A673 (cell line): Measurements from ENCODE around the gene SNX13. TPM values are rescaled to one million over a fixed set of nuclear protein-coding genes. Genes with fewer than 3 reads are reported as not detected.

ENCODE experiments used
- BruUV-seq: library from RNA; stranded (reverse); fragments of 400-500 nt; replicated peaks from 2 replicates; lab custom pipeline; 2021; lab: Mats Ljungman, UMichigan
- CTCF ChIA-PET: fragments of 300-600 bp; sonication (Branson Sonifier 250); formaldehyde crosslinking; loops from one replicate; lab custom pipeline; 2022; ENCODE audit warnings: antibody characterized with exemption; lab: Charles Lee
- POLR2A ChIA-PET: fragments of 300-600 bp; sonication (Branson Sonifier 250); formaldehyde crosslinking; loops from one replicate; lab custom pipeline; 2022; ENCODE audit warnings: antibody characterized with exemption; ENCODE audit not compliant: low non-redundant PET; lab: Charles Lee
- DNase-seq: peaks from one replicate; pipeline ENCODE4 v3.0.0-alpha.2; 2015; ENCODE audit warnings: low spot score
- H3K27ac ChIP-seq: fragments of 200-600 bp; sonication (generic); 2 replicates; pipeline ENCODE4 v1.5.1; 2016; ENCODE audit warnings: mixed run types, low read depth, mild to moderate bottlenecking, mixed read lengths, antibody characterized with exemption, low read length; ENCODE audit not compliant: poor library complexity, severe bottlenecking
- H3K27me3 ChIP-seq: fragments of 200-600 bp; sonication (generic); replicated peaks from 2 replicates; pipeline ENCODE4 v1.6.1; 2017; ENCODE audit warnings: mixed run types, low read depth, mild to moderate bottlenecking, mixed read lengths, antibody characterized with exemption, low read length; ENCODE audit not compliant: insufficient read depth, poor library complexity
- H3K36me3 ChIP-seq: fragments of 200-600 bp; sonication (generic); 2 replicates; pipeline ENCODE4 v1.6.1; 2016; ENCODE audit warnings: mixed run types, mild to moderate bottlenecking, mixed read lengths, antibody characterized with exemption, low read length; ENCODE audit not compliant: insufficient read depth, poor library complexity, severe bottlenecking
- H3K4me1 ChIP-seq: fragments of 200-600 bp; sonication (generic); 2 replicates; pipeline ENCODE4 v1.6.1; 2017; ENCODE audit warnings: mixed run types, mild to moderate bottlenecking, mixed read lengths, antibody characterized with exemption, low read length; ENCODE audit not compliant: insufficient read depth, poor library complexity, severe bottlenecking
- H3K4me3 ChIP-seq: fragments of 200-600 bp; sonication (generic); 2 replicates; pipeline ENCODE4 v1.5.1; 2016; ENCODE audit warnings: low read depth, mixed run types, mild to moderate bottlenecking, mixed read lengths, low read length; ENCODE audit not compliant: poor library complexity, severe bottlenecking
- H3K9me3 ChIP-seq: fragments of 200-600 bp; sonication (generic); 2 replicates; pipeline ENCODE4 v1.6.1; 2016; ENCODE audit warnings: mixed run types, low read depth, mild to moderate bottlenecking, mixed read lengths, antibody characterized with exemption, low read length; ENCODE audit not compliant: poor library complexity, severe bottlenecking
- EZH2 ChIP-seq: fragments of 200-600 bp; sonication (generic); IDR thresholded peaks from 2 replicates; pipeline ENCODE4 v1.6.1; 2017; ENCODE audit warnings: borderline replicate concordance, low read depth, mild to moderate bottlenecking, mixed read lengths, antibody characterized with exemption, low read length; ENCODE audit not compliant: poor library complexity, severe bottlenecking
- intact Hi-C: fragments of 100-400 bp; cut with micrococcal nuclease; formaldehyde crosslinking; loops from one replicate; pipeline ENCODE4 v1.10.0; 2022; ENCODE audit not compliant: unreplicated experiment
- total RNA-seq: library from RNA; stranded (reverse); gene quantifications from 2 replicates; pipeline ENCODE4 v1.2.3, GENCODE V29; 2021
- TF ChIP-seq, protein P1 (sequence below): fragments of 300-800, 200-600 bp; sonication (generic); conservative IDR thresholded peaks from 2 replicates; pipeline ENCODE4 v1.5.1; 2017; ENCODE audit warnings: low read depth, mild to moderate bottlenecking, antibody characterized with exemption, low read length, moderate library complexity, mixed read lengths

Gene SNX13
- total RNA-seq, 1 experiment from 2014 or later, result 31.2 TPM

DNA sequence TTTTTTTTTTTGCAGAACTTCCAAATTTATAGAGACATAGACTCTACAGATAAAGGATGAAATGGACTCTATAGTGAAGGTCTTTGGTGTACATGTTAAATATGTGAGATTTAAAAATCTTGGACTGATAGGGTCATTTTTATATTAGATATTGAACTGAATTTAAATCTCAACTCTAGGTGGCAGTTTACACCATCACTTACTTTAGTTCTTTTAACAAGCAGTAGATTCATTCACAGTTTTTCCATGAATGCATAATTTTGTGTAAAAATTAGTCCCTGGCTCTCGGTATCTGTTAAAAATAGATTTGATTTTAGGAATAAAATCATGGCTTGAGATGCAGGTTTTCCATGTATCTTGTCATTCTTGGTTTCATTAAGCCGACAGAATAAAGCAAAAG is 31.1 kb upstream of the SNX13 start:
- intact Hi-C loops, result loop anchor here (10.0 kb wide), 1 partner anchor 353 kb away; no protein-coding TSS in a partner anchor
- BruUV-seq, result no TSS peak
- no peaks in the 10 kb centered on the region for H3K27me3 ChIP-seq
- H3K27ac ChIP-seq, result no peak overlapping the region
- TF ChIP-seq EZH2, result no peak
- TF ChIP-seq, protein P1, sequence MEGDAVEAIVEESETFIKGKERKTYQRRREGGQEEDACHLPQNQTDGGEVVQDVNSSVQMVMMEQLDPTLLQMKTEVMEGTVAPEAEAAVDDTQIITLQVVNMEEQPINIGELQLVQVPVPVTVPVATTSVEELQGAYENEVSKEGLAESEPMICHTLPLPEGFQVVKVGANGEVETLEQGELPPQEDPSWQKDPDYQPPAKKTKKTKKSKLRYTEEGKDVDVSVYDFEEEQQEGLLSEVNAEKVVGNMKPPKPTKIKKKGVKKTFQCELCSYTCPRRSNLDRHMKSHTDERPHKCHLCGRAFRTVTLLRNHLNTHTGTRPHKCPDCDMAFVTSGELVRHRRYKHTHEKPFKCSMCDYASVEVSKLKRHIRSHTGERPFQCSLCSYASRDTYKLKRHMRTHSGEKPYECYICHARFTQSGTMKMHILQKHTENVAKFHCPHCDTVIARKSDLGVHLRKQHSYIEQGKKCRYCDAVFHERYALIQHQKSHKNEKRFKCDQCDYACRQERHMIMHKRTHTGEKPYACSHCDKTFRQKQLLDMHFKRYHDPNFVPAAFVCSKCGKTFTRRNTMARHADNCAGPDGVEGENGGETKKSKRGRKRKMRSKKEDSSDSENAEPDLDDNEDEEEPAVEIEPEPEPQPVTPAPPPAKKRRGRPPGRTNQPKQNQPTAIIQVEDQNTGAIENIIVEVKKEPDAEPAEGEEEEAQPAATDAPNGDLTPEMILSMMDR, result peak; percentile 31; the same call in 1 of the 2 replicates
- no peaks in the 10 kb centered on the region for H3K9me3 ChIP-seq
- H3K36me3 ChIP-seq, result no peaks in the 10 kb centered on the region
- H3K4me1 ChIP-seq, result no peaks in the 10 kb centered on the region
- H3K4me3 ChIP-seq, result no peak overlapping the region
- ChIA-PET POLR2A (no interaction called here), CTCF (no interaction called here)
- no peak for DNase-seq

DNA sequence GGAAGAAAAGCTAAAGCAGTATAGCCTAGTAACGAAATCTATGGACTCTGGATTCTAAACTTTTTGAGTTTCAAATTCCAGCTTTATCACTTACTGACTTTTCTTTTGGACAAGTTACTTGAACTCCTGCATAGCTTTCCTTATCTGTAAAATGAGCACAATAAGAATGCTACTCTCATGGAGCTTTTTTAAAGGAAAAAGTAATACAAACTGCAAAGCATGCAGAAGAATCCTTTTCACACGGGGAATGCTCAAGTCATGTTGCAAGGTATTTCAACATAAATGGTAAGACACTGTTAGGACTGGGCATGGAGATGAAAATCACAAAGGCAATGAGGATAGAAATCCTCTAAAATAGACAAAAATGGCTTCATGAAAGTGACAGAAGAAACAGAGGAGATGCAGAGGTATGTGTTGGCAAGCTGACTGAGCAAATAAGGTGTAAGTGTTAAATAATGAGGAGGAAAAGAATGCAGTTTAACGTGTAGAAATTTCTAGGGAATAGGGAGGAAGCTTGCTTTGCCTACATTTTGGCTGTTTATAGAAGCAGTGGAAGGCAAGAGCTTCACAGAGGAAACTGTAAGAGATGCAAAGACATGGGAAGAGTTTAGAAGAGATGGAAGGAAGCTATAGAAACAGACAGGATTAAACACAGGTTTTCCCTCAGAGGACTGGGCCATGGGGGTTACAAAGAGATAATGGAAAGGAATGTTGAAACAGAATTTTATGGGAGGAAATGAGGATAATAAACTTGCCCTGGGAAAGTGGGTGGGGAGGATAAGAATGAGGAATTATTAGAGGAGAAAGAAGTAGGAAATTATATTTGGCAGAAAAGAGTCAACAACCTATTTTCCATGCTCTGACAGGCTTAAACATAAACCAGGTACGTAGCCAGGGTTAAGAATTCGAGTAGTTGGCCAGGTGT is 28.8 kb upstream of the SNX13 start:
- intact Hi-C loops, result loop anchor here (5.0 kb wide), 1 partner anchor 202 kb away; no protein-coding TSS in a partner anchor
- Histone ChIP-seq H3K27me3 (no peaks in the 10 kb centered on the region), H3K27ac (no peak overlapping the region), H3K36me3 (no peaks in the 10 kb centered on the region), H3K4me3 (no peak overlapping the region), H3K4me1 (no peaks in the 10 kb centered on the region), H3K9me3 (no peaks in the 10 kb centered on the region)
- ChIA-PET POLR2A (no interaction called here), CTCF (no interaction called here)
- no TSS peak for BruUV-seq
- DNase-seq, result no peak
- TF ChIP-seq, protein P1, result no peak
- no peak for TF ChIP-seq EZH2

DNA sequence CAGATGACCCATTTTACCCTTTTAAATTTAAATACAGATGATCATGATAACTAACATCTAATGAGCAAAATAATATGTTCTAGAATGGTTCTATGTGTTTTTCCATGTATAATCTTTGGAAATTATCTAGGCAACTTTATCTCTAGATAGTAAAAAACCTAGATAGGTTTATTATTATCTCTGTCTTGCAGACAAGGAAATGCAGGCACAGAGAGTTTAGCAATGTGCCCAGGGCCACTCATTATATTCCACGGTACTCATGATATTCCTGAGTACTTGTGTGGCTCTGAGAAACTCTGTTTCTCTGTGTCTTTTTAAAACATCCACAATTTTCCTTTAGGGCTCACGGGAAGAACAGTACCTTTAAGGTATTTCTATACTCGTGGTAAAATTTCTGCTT is 26.4 kb upstream of the SNX13 start:
- no peak for TF ChIP-seq EZH2
- TF ChIP-seq, protein P1, result no peak
- H3K4me3 ChIP-seq, result no peak overlapping the region
- ChIA-PET POLR2A (no interaction called here), CTCF (no interaction called here)
- intact Hi-C loops, result loop anchor here (5.0 kb wide), 1 partner anchor 199 kb away; no protein-coding TSS in a partner anchor
- no TSS peak for BruUV-seq
- H3K4me1 ChIP-seq, result no peaks in the 10 kb centered on the region
- no peaks in the 10 kb centered on the region for H3K9me3 ChIP-seq
- H3K27me3 ChIP-seq, result no peaks in the 10 kb centered on the region
- H3K27ac ChIP-seq, result no peak overlapping the region
- DNase-seq, result no peak
- no peaks in the 10 kb centered on the region for H3K36me3 ChIP-seq
